ENCODE results near the gene FAM110A.

DNA sequence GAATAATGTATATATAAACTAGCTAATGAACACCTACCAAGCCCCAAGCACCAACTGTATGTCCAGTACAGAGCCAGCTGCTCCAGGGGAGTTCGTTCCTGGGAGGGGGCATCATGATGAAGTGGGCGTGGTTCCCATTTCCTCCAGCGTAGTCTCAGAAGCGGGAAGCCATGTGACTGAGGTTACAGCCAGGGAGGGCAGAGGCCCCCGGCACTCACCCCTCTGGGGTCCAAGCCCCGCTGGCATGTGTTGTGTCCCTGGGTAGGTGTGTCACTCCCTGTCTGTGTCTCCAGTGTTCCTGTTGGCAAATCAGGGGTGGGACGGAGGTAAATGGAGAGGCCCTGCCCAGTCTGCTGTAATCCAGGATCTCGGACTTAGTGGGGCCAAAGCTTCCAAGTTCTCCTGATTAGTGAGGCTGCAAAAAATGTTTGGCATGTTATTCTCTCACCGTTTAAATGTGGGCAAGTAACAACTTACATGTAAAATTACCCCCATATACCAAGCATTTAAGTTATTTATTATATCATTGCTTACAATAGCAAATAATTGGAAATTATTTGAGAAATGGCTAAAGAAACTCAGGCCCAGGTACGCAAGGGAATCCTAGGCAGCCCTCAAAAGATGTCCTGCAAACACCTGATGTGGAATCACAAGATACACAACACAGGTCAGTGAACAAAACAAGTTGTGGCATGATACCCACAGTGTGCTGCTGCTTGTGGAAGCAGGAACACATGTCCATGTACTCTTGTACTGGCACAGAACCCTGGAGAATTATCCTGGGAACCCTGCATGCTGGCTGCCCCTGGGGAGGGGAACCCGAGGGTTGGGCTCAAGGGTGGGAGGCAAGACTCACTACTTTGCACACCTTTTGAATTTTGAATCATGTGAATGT, 22.2 kb downstream of the FAM110A start:
- TF ChIP-seq, protein P1, sequence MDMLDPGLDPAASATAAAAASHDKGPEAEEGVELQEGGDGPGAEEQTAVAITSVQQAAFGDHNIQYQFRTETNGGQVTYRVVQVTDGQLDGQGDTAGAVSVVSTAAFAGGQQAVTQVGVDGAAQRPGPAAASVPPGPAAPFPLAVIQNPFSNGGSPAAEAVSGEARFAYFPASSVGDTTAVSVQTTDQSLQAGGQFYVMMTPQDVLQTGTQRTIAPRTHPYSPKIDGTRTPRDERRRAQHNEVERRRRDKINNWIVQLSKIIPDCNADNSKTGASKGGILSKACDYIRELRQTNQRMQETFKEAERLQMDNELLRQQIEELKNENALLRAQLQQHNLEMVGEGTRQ (IDR thresholded peaks at IDR 0.05; ENCODE audit: low read length) = no peak
- no peak for TF ChIP-seq SUZ12 (IDR thresholded peaks at IDR 0.05; ENCODE audit: low read length)
- TF ChIP-seq, protein P2, sequence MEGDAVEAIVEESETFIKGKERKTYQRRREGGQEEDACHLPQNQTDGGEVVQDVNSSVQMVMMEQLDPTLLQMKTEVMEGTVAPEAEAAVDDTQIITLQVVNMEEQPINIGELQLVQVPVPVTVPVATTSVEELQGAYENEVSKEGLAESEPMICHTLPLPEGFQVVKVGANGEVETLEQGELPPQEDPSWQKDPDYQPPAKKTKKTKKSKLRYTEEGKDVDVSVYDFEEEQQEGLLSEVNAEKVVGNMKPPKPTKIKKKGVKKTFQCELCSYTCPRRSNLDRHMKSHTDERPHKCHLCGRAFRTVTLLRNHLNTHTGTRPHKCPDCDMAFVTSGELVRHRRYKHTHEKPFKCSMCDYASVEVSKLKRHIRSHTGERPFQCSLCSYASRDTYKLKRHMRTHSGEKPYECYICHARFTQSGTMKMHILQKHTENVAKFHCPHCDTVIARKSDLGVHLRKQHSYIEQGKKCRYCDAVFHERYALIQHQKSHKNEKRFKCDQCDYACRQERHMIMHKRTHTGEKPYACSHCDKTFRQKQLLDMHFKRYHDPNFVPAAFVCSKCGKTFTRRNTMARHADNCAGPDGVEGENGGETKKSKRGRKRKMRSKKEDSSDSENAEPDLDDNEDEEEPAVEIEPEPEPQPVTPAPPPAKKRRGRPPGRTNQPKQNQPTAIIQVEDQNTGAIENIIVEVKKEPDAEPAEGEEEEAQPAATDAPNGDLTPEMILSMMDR (IDR thresholded peaks at IDR 0.05; ENCODE audit: control extremely low read depth in 1 of 3, insufficient read depth in 1 of 3, low read depth in 1 of 3, low read length in 3 of 3) = no peak
- no peak for TF ChIP-seq EP300 (IDR thresholded peaks at IDR 0.05; ENCODE audit: borderline replicate concordance in 1 of 2, low read depth in 2 of 2, low read length in 2 of 2)
- TF ChIP-seq ZNF274 (IDR thresholded peaks at IDR 0.05; ENCODE audit: borderline replicate concordance, extremely low read depth, low read length) = no peak
- no peak for TF ChIP-seq CEBPB (IDR thresholded peaks at IDR 0.05; ENCODE audit: low read depth, low read length)
- no peak for TF ChIP-seq CHD2 (IDR thresholded peaks at IDR 0.05; ENCODE audit: low read length)
- TF ChIP-seq SP1 (IDR thresholded peaks at IDR 0.05; ENCODE audit: low read depth, low read length) = no peak
- no peak for TF ChIP-seq SIN3A (conservative IDR thresholded peaks at IDR 0.05 in 1 of 2, IDR thresholded peaks at IDR 0.05 in 1 of 2; ENCODE audit: low read depth in 1 of 2, low read length in 2 of 2)
- TF ChIP-seq TAF1 (IDR thresholded peaks at IDR 0.05; ENCODE audit: low read depth, low read length) = no peak
